GM19372 (cell line): ENCODE data around the gene PNP.

Experiments used
- ATAC-seq: cut with Tn5 transposase; IDR thresholded peaks from one replicate; pipeline ENCODE4 v1.9.1; 2021; ENCODE audit warnings: mild to moderate bottlenecking, low read depth, moderate library complexity; ENCODE audit not compliant: unreplicated experiment

PNP gene

DNA sequence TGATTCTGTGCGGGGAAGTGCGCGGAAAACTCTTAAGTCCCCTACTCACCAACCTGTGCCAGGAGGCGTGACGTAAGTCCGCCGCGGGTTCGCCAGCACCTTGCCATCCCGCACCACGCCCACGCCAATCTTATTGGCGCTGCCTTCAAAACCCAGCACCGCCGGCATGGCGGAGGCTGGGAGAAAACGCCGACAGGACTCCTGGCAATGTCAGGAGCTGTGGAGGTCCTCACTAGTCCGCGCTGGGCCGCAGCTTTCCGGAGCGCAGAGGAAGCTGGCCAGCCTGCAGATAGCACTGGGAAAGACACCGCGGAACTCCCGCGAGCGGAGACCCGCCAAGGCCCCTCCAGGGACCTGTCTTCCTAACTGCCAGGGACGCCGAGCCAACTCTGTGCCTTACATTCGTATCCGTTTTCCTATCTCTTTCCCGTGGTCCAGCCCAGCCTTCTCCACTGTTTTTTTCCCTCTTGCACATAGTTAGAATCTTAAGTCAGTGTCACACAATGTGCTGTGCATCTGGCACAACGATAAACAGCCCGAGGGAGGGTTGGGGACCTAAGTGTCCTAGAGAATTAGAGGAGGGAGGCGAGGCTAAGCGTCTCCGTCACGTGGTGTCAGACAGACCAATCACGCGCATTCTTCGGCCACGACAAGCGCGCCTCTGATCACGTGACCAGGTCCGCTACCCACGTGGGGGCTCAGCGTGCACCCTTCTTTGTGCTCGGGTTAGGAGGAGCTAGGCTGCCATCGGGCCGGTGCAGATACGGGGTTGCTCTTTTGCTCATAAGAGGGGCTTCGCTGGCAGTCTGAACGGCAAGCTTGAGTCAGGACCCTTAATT is 14.5 kb upstream of the PNP start, which contains the start of the genes APEX1 and OSGEP:
Gene APEX1 (plus strand): TSS at position 711 of the 839 bp plus-strand sequence. CDS start 420 bp downstream, outside the sequence.
Gene OSGEP (minus strand): TSS at position 297 of the 839 bp plus-strand sequence. CDS start 129 bp downstream, at position 168.
- peak; percentile 82 for ATAC-seq

DNA sequence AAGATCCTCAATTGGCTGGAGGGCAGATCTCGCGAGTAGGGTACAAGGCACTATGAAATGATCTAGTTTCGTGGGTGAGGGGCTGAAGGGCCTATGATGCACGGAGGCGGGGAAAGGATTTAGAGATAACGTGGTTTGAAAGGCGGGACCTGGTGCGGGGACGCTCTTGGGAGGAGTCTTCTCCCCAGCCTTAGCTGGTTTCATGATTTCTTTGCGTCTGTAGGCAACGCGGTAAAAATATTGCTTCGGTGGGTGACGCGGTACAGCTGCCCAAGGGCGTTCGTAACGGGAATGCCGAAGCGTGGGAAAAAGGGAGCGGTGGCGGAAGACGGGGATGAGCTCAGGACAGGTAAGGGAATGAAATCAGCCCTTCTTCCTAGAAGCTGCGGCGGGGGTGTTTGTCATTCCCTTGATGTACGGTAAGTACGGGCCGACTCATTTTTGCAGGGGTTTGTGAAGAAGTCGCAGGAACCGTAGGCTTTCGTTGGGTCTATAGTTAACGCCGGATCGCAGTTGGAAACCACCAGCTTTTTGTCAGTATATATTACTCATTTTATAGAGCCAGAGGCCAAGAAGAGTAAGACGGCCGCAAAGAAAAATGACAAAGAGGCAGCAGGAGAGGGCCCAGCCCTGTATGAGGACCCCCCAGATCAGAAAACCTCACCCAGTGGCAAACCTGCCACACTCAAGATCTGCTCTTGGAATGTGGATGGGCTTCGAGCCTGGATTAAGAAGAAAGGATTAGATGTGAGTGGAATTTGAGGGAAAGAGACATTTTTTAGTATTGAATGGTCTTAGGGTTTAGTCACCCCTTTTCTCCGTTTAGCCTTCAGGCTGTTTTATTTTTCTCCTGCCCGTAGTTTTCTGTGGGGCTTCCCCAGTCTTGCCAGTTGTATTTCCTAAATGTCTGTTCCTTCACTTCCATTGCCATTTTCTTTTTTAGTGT is 13.6 kb upstream of the PNP start:
- ATAC-seq = peak; percentile 41

DNA sequence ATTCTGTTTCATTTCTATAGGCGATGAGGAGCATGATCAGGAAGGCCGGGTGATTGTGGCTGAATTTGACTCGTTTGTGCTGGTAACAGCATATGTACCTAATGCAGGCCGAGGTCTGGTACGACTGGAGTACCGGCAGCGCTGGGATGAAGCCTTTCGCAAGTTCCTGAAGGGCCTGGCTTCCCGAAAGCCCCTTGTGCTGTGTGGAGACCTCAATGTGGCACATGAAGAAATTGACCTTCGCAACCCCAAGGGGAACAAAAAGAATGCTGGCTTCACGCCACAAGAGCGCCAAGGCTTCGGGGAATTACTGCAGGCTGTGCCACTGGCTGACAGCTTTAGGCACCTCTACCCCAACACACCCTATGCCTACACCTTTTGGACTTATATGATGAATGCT is 12.2 kb upstream of the PNP start:
- ATAC-seq = no peak

DNA sequence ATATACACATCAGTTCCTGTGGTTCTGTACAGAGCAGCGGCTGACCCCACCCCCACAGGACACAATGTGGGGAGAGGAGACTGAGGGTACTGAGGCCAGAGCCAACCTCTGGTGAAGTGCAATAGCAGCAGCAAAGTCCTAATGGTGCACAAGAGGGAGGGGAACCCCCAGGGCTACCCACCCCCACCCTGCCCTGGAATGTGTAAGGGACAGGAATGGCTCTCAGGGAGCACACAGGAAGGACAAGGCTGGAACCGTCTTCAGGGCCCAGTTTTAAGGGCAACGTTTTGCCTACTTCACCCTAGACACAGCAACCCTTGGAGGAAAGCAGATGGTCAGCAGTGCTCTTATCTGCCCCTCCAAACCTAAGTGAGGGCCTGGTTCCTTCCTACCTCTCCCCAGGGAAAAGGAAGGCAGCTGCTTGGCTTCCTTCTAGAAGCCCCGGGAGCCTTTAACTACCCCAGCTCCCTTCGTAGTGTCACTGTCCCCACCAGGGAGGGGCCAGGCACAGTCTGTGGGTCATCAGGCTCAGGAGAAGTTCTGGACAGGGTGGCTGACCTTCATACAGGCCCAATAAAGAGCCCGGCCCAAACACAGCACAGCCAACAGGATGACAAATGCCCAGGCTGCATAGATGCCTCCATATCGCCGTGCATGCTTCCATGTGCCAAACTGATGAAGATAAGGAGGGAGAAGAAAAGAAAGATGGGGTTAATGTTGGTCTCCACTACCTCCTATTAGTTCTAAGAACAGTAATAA is 11.0 kb upstream of the PNP start:
- ATAC-seq = no peak

DNA sequence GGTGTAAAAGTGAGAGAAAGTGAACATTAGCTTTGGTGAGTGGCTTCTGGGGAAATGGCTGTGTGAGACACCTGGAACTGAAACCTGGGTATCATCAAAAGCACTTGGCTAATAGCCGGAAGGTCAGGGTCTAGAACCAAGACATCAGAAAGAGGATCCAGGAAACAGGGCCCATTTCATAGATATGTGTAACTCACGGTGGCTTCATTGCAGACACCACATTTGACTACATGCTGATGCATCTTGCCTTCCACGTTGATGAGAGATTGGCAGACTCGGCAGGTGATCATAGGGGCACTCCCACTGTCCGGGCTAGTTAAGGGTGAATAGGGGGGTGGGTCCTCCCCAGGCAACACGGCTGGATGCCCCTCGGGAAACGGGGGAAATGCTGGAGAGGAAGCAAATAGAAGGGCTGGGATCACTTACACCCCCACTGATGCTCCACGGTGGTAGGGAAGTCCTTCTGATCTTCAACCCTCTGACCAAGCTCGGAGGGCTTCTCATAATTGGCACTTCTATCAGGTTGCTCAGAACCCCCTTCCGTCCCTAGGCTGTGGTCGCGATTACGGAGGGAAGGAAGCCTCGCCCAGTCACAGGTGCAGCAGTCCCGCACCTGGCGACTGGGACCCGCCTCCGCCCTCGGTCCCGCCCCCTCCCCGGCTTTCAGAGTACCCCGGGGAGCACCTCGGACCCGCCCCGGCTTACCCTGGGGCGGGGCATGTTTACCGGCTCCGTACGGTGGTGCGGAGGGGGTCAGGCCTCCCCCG is 8.6 kb upstream of the PNP start:
- peak; percentile 2 for ATAC-seq

DNA sequence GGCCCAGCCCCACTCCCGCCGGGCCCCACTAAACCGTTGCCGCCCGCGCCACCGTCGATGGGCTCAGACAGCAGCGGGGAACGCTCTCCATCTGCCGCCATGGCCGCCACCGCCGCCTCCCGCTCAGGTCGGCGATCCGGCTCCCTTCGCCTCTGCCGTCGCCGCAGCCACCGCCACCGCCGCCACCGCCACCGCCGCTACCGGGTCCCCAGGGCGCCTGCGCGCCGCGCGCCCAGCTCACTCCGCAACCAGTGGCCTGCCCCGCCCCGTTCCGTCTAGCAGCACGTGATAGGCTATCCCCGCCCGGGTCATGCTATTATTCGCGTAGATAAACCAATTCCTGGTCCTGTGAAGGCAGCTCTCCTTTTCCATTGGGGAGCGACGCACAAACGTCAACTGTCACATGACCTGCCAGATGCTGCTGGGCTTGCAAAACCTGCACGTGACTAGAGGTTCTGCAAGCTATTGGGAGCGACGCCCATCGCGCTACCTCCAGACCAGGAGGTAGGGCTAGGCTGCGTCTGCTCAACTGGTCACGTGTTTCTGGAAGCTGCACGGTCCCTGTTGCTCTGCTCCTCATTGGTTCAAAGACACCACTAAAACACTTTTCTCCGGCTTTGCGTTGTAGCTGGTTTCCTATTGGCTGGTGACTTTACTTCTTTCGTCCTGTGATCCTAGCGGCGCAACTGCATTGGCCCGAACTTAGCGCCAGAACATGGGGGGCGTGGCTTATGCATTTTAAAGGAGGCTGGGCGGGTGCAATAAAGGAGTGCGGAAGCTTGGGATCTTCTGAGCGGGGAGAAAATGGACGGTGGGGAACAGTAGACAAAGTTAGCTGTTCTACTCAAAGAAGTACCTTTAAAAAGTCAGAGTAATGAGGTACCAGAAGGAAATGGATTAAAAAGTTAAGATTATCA is 7.7 kb upstream of the PNP start, which contains the start of gene PIP4P1:
Gene PIP4P1 (minus strand): TSS at position 210 of the 917 bp plus-strand sequence. CDS start 109 bp downstream, at position 101.
- ATAC-seq = peak; percentile 91

DNA sequence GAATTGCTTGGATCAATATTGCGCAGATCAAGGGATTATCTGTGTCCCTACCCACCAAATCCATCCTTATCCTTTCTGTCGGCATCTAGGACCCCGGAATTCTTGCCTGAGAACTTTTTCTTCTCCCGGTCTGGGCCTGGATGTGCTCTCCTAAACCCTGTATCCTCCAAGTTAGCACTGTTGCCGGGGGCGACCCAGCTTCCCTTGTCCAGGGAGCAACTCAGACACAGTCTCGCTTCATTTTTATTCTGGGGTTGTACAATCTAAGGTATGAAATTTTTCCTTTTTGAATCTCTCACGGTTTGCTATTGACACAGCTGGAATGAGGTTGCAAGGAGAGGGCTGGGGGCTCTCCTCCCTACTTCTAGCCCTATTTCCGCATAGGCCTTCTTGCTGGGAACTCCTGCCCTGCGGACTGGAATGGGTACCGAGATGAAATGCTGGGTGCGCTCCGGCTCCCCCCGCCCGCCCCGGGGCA is 403 bp upstream of the PNP start:
- ATAC-seq = no peak

DNA sequence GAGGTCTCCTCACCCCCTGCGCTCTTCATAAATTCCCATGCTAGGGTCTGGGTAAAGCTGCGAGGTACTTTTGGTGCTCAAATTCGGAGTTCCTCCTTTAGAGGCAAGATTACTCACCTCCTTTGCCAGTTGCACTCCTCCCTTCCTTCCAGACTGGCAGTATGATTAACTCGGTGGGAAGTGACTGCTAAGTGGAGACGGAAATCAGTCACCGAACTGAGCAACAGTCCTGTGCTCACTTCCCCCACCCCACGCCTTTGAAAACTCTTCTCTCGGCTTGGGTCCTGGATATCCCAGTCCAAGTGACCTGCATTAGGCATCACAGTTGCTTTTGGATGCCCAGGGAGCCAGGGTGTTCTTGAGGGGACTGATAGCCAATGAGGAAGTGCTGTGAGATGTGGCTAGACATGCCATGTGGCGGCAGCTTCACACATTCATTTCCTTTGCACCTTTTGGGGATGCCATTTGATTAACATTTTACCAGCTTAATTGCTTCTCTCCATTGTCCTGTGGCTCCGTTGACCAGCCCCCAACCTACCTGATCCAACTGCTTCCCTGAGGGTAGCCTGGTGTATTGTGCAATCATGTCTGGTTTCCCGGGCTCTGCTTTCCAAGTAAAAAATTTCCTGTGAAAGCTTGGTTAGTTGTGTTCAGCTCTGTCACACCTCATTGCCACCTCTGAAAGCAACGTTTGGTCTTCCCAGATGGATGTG is 840 bp downstream of the PNP start:
- peak; percentile 29 for ATAC-seq

DNA sequence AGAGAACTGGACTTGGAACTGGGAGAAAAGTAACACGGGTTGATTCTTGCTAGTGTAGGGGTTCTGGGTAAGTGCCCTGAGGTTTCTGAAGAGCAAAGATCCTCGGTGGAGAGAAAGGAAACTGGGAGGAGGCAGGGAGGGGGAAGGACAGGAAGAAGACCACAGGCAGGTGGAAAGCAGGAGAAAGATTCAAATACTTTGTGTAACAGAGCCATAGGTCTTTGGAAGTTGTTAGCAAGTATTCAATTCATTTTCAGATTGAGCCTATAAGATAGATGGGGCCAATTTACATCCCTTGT is 1.3 kb downstream of the PNP start:
- ATAC-seq = no peak

DNA sequence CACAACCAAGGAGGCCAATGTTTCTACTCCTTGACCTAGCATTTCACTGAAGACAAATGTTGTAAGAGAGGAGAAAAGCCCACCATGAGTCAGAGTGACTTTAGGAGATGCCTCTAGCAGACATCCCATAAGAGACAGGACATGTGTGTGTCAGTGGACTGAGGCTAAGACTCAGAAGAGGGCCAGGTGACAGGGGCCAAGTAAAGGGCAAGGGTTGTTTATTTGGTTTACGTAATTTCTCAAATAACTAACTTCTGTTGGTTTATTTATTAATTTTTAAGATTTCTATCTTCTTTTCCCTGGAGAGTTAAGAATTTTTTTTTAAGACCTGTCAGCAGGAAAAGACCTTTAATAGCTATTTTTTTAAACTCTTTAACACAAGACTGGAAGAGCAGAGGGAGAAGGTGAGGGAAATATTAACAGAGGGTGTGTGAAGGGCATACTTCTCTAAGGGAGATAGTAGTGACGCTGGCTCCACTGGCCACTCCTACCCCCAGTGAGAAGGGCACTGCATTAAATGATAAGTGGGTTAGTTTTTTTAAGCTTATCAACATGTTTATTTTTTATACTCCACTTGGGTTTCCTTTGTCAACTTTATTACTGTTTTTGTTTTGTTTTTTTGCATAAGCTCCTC is 3.4 kb downstream of the PNP start:
- ATAC-seq = no peak

DNA sequence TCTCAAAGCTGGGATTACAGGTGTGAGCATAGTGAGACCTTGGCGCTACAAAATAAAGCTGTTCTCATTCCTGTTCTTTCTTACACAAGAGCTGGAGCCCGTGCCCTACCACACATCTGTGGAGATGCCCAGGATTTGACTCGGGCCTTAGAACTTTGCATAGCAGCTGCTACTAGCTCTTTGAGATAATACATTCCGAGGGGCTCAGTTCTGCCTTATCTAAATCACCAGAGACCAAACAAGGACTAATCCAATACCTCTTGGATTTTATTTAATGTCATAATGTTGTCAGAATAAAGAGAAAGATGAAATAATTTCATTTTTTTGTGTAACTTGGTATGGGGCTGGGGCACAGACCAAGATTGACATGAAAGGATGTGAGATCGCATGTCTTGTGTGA is 7.6 kb downstream of the PNP start:
- no peak for ATAC-seq

DNA sequence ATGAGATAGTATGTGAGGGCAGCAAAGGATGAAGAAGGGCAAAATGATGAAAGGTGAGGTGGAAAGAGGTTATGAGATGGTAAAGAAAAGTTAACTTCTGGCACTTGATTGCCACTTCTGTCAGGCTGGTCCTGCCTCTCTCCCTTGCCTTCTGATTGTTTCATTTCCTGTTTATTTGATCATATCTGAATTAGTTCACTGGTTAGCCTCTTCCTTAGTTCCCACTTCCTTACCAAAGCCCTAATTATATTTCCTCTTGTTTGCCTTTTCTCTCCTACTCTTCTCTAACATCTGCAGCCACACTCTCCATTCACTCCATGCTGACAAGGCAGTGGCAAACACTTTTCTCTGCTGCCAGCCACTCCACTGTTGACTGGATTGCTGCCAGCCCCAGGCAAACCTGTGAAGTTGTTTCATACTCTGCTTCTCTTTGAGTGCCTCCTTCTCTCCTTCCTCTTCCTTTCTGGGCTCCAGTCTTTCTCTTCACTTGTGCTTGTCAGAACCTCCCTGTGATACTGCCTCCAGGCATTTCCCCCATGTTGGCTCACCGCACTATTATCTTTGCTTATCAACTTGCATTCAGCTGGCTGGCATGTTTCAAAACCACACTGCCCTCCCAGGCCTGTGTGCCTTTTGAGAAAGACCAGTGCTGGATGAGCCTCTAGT is 8.1 kb downstream of the PNP start:
- ATAC-seq = no peak

DNA sequence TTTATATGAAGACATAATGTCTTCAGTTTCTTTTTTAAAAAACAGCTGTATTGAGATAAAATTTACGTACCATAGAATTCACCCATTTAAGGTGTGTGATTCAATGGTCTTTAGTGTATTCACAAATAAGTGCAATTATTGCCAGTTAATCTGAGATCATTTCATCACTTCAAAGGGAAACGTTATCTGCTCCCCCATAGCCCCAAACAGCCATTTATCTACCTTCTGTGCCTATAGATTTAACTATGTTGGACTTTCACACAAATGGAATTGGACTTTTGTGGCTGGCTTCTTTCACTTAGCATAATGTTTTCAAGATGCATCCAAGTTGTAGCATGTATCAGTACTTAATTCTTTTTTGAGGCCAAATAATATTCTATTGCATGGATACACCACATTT is 9.7 kb downstream of the PNP start:
- no peak for ATAC-seq

DNA sequence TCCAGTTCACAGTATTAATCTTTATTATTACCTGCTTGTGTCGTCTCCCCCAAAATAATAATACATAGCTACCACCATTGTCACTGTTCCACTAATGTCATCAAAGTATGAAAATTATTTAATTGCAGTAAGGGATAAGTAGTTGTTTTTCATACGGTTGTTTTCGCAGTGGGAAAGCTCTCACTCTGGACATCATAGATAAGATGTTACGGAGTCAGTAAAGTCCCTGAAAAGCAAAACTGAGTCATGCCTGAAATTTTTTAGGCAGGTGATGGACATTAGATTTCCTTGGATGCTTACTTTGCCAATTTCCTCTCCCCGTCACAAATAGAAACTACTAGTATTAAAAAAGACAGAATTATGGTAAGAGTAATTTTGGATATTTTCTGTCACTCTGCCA is 13.2 kb downstream of the PNP start:
- no peak for ATAC-seq

DNA sequence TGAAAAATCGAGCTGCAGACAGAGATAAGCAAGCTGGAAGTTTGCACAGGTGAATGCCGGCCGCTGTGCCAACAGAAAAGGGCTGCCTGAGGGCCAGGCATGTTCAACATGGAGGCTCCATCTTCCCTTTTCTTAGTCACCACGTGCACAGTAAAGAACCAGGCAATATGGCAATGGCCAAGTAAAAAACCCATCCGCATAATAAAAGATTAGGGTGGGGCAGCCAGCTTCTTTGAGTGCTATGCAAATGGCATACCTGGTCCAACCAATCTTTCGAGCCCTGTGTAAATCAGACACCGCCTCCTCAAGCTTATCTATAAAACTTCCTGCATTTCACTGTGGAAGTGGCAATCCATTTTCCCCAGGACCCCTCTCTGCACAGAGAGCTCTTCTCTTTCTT is 16.7 kb downstream of the PNP start:
- ATAC-seq = no peak

DNA sequence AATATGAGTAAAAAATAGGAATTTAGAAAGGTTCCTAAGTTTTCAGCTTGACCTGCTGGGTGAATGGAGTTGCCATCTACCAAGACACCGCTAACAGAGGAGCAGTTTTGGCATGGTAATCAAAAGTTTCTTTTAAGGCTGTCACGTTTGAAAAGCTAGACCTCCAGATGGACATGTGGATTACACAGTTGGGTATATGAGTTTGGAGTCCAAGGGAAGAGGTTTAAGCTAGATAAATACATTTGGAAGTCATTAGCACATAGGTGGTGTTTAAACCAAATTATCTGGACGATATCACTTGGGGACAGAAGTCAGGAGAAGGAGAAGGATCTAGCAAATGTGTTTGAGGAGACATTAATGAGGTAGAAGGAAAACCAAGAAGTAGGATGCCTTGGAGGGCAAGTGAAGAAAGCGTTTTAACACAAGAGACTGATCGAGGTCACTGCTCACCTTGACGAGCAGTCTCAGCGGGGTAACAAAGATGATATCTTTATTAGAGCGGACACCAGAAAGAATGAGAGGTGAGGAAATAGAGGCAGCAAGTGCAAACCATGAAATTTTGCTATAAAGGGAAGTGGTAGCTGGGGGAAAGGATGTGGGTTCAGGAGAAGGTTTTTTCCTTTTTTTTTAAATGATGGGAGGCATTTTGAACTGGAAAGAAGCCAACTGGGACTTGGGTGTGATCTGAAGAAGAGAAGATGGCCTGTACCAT is 17.6 kb downstream of the PNP start:
- ATAC-seq = no peak

DNA sequence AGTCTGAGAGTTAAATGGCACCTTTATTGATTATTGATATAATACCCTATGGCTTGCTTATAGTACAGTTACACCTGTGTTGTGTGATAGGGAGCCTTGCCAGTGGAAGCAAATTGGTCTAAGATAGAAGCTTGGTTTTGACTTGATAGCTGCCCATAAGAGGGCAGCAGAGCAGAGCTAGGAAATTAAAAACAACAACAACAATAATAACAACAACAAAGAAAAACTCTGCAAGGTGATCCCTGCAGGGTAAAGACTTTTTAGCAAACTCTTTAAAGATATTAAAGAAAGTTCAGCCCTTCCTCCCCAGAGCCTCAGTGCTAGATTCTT is 18.2 kb downstream of the PNP start:
- ATAC-seq = no peak
